ENCODE results near the gene PPP6R2. TPM values are rescaled to one million over a fixed set of nuclear protein-coding genes. Genes with fewer than 3 reads are reported as not detected.

Gene PPP6R2
- total RNA-seq, 1 experiment from 2014 or later, result 42.6 TPM

DNA sequence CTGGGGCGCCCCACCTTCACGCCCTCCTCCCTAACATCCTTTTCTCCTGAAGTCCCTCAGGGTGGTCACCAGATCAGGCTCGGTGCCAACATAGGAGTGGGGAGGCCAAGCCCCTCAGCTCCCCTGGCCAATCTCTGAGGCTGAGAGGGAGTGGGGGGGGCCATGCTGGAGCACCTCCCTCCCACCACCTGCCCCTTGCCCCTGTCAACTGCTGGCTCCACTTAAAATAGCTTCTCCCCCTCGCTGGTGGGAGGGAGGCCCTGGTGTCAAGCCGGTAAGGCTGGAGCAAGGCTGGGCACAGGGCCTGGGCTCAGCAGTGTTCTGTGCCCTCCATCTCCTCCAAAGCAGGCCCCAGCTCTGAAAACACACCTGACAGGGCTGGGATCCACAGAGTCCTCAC, 40.6 kb upstream of the PPP6R2 start:
- peaks cover 16 to 31% of the 10 kb centered on the region in 2 experiments for H3K4me1 Mint-ChIP-seq
- H3K79me2 ChIP-seq (ENCODE audit: insufficient read depth, low read length), result no peaks in the 10 kb centered on the region

More for the DNA sequence above, 40.6 kb upstream of the PPP6R2 start:
- no peak overlapping the region for H2BK20ac ChIP-seq (ENCODE audit: low read depth, low read length, poor library complexity, severe bottlenecking)
- no peak overlapping the region for H2BK120ac ChIP-seq (ENCODE audit: low read depth, low read length, poor library complexity, severe bottlenecking)
- H3K27me3 Mint-ChIP-seq (ENCODE audit: low read depth), result peaks cover 4% of the 10 kb centered on the region; the same call in 1 of the 2 replicates
- H3K56ac ChIP-seq (ENCODE audit: insufficient read length, low read depth, low read length), result no peak overlapping the region
- no peaks in the 10 kb centered on the region for H3K79me1 ChIP-seq (ENCODE audit: insufficient read depth, low read depth, low read length, poor library complexity, severe bottlenecking)
- H3K27ac Mint-ChIP-seq, result no peak overlapping the region
- H3K9me3 Mint-ChIP-seq, result no peaks in the 10 kb centered on the region
- no peak overlapping the region for H4K8ac ChIP-seq (replicated peaks; ENCODE audit: insufficient read length, low read depth, low read length)
- no peak overlapping the region for H2AK5ac ChIP-seq (ENCODE audit: insufficient read length, low read length)
- H3K27me3 ChIP-seq (ENCODE audit: insufficient read depth, low read length), result no peaks in the 10 kb centered on the region
- H2AFZ ChIP-seq (ENCODE audit: low read length), result no peak overlapping the region
- no peaks in the 10 kb centered on the region for H3K36me3 Mint-ChIP-seq (ENCODE audit: insufficient read depth in 1 of 3, low read depth in 3 of 3)
- H4K91ac ChIP-seq (ENCODE audit: insufficient read length, low read depth, low read length), result no peak overlapping the region
- no peak overlapping the region; the same call in 1 of the 2 replicates for H3K14ac ChIP-seq (ENCODE audit: insufficient read depth, low read length)
- H3K23ac ChIP-seq (ENCODE audit: insufficient read length, low read depth, low read length), result no peak overlapping the region
- no peak overlapping the region for H3K4ac ChIP-seq (ENCODE audit: low read depth, low read length)
- no CpG with 5 or more reads among the region's 5 CpGs for WGBS (ENCODE audit: extremely low coverage, insufficient read length, low lambda C conversion rate)
- H3K9me3 ChIP-seq (ENCODE audit: control insufficient read depth, low read depth, low read length), result no peaks in the 10 kb centered on the region
- H3K23me2 ChIP-seq (ENCODE audit: insufficient read length, low read depth, low read length, poor library complexity, severe bottlenecking), result peaks cover 11% of the 10 kb centered on the region
- DNase-seq, result no peak
- no peak overlapping the region for H2BK12ac ChIP-seq (ENCODE audit: insufficient read length, low read depth, low read length)
- no peak overlapping the region for H2BK15ac ChIP-seq (ENCODE audit: low read depth, low read length)
- H3K9ac ChIP-seq (ENCODE audit: extremely low read depth, insufficient read length, low read length), result no peak overlapping the region
- no peaks in the 10 kb centered on the region for H4K20me1 ChIP-seq (ENCODE audit: control insufficient read depth, insufficient read depth, insufficient read length)
- TF ChIP-seq, protein P1, sequence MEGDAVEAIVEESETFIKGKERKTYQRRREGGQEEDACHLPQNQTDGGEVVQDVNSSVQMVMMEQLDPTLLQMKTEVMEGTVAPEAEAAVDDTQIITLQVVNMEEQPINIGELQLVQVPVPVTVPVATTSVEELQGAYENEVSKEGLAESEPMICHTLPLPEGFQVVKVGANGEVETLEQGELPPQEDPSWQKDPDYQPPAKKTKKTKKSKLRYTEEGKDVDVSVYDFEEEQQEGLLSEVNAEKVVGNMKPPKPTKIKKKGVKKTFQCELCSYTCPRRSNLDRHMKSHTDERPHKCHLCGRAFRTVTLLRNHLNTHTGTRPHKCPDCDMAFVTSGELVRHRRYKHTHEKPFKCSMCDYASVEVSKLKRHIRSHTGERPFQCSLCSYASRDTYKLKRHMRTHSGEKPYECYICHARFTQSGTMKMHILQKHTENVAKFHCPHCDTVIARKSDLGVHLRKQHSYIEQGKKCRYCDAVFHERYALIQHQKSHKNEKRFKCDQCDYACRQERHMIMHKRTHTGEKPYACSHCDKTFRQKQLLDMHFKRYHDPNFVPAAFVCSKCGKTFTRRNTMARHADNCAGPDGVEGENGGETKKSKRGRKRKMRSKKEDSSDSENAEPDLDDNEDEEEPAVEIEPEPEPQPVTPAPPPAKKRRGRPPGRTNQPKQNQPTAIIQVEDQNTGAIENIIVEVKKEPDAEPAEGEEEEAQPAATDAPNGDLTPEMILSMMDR (conservative IDR thresholded peaks at IDR 0.05), result no peak
- H4K5ac ChIP-seq (ENCODE audit: insufficient read length, low read depth, low read length), result no peak overlapping the region
- H3K4me3 Mint-ChIP-seq, result no peak overlapping the region
- H3K27ac ChIP-seq (ENCODE audit: insufficient read length, low read depth, low read length), result no peak overlapping the region
- no peak overlapping the region for H3K18ac ChIP-seq (ENCODE audit: insufficient read length, low read depth, low read length)
- H3K4me2 ChIP-seq (ENCODE audit: insufficient read depth, insufficient read length, low read length), result no peak overlapping the region
- H3T11ph ChIP-seq (ENCODE audit: low read length), result no peak overlapping the region
- no peaks in the 10 kb centered on the region for H3K4me1 ChIP-seq (ENCODE audit: insufficient read depth, low read length)
- no peak overlapping the region for H2BK5ac ChIP-seq (ENCODE audit: insufficient read length, low read length)

Data from H9 (cell line).